Panc1 (cell line): Measurements from ENCODE around the gene ERI2. TPM values are rescaled to one million over a fixed set of nuclear protein-coding genes. Genes with fewer than 3 reads are reported as not detected.
"Not testable (repeated sequence)": the region's sequence is repeated elsewhere in the genome, so short reads cannot be mapped to it uniquely, and the experiment has no call there.

Experiments used
- ATAC-seq: fragments of 200-7000 bp; cut with Tn5 transposase; 2 replicates; pipeline ENCODE4 v1.9.1; 2020; ENCODE audit warnings: mild to moderate bottlenecking, moderate library complexity
- BruUV-seq: library from RNA; stranded (reverse); fragments of 400-500 nt; replicated peaks from 2 replicates; lab custom pipeline; 2021; lab: Mats Ljungman, UMichigan
- CTCF ChIA-PET: fragments of 300-600 bp; sonication (Branson Sonifier 250); formaldehyde crosslinking; loops from one replicate; lab custom pipeline; 2022; ENCODE audit warnings: antibody characterized with exemption; lab: Charles Lee
- POLR2A ChIA-PET: fragments of 300-600 bp; sonication (Branson Sonifier 250); formaldehyde crosslinking; loops from one replicate; lab custom pipeline; 2022; ENCODE audit warnings: antibody characterized with exemption; lab: Charles Lee
- DNase-seq: peaks from one replicate; pipeline ENCODE4 v3.0.0-alpha.2; 2010; ENCODE audit warnings: low read depth, low spot score
- H3K27ac ChIP-seq: 2 replicates; pipeline ENCODE4 v1.5.1; 2011; ENCODE audit warnings: mild to moderate bottlenecking, low read length, inconsistent platforms
- H3K27me3 ChIP-seq: fragments of 200-500 bp; sonication (Bioruptor generic); 2 replicates; pipeline ENCODE4 v1.6.0; 2014; ENCODE audit warnings: low read length, inconsistent platforms; ENCODE audit not compliant: control insufficient read depth, insufficient read depth
- H3K36me3 ChIP-seq: fragments of 200-500 bp; sonication (Bioruptor generic); 2 replicates; pipeline ENCODE4 v1.5.1; 2014; ENCODE audit warnings: inconsistent platforms, mild to moderate bottlenecking, low read length, moderate library complexity; ENCODE audit not compliant: control insufficient read depth, insufficient read depth
- H3K4me1 ChIP-seq: 2 replicates; pipeline ENCODE4 v1.5.1; 2011; ENCODE audit warnings: inconsistent platforms, mild to moderate bottlenecking, low read length, moderate library complexity; ENCODE audit not compliant: control insufficient read depth, insufficient read depth
- H3K4me3 ChIP-seq, 2 experiments: 2 replicates each; pipeline ENCODE4 v1.5.1; 2011 to 2012; ENCODE audit warnings: low read depth in 2 of 2, low read length in 2 of 2, mild to moderate bottlenecking in 2 of 2, inconsistent platforms in 1 of 2, moderate library complexity in 1 of 2
- H3K9me3 ChIP-seq: fragments of 200-500 bp; sonication (Bioruptor generic); 2 replicates; pipeline ENCODE4 v1.5.1; 2014; ENCODE audit warnings: low read depth, mild to moderate bottlenecking, inconsistent platforms, low read length, moderate library complexity; ENCODE audit not compliant: control insufficient read depth, insufficient read depth
- POLR2AphosphoS5 ChIP-seq: IDR thresholded peaks from 2 replicates; pipeline ENCODE4 v1.6.1; 2012; ENCODE audit warnings: mild to moderate bottlenecking, low read depth, low read length, moderate library complexity
- SIN3A ChIP-seq: IDR thresholded peaks from 2 replicates; pipeline ENCODE4 v1.6.1; 2012; ENCODE audit warnings: low read depth, mild to moderate bottlenecking, low read length, moderate library complexity, borderline replicate concordance; ENCODE audit not compliant: insufficient read depth
- TCF7L2 ChIP-seq: IDR thresholded peaks from 2 replicates; pipeline ENCODE4 v1.6.1; 2011; ENCODE audit warnings: mild to moderate bottlenecking, low read depth, low read length, inconsistent platforms
- in situ Hi-C: cut with HindIII; loops from 2 replicates; pipeline ENCODE4 v1.10.0; 2016; ENCODE audit warnings: low sequenced_read_pairs, low pct_unique_long_range_greater_than_20kb
- intact Hi-C: fragments of 100-400 bp; cut with micrococcal nuclease; formaldehyde crosslinking; loops from one replicate; pipeline ENCODE4 v1.10.0; 2022; ENCODE audit not compliant: unreplicated experiment
- total RNA-seq: library from RNA; stranded (reverse); gene quantifications from one replicate; pipeline ENCODE4 v1.2.1, GENCODE V29; 2021; ENCODE audit not compliant: unreplicated experiment
- TF ChIP-seq, protein P1 (sequence below), 2 experiments: IDR thresholded peaks; 2 replicates each; pipeline ENCODE4 v1.6.1; 2011 to 2012; ENCODE audit warnings: low read depth in 2 of 2, control low read depth in 1 of 2, low read length in 1 of 2, mild to moderate bottlenecking in 1 of 2, moderate library complexity in 1 of 2; ENCODE audit not compliant: insufficient read depth in 1 of 2
- TF ChIP-seq, protein P2 (sequence below): fragments of 450-650 bp; IDR thresholded peaks from 2 replicates; pipeline ENCODE4 v1.5.1; 2017; ENCODE audit warnings: mild to moderate bottlenecking

Gene ERI2
- total RNA-seq, 1 experiment from 2014 or later: 20.4 TPM

DNA sequence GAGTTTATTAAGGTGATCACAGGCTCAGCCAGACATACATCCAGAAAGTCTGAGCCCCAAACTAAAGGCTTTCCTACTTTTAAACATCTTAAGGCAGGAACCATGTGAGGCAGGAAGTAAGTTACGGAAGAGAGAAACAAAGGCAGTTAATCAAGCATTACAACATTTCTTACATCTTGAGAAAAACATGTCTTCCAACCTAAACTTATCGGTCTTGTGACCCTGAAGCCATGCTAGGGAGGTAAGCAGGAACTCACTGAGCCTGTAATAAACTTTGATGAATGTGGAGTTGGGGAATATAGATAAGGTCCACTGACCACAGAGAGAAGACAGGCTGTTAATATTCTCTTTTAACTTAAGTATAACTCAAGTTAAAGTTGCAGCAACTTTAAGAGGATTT lies 45.9 kb downstream of the ERI2 start:
- ChIA-PET POLR2A (no interaction called here), CTCF (no interaction called here)
- Histone ChIP-seq H3K27ac (no peak overlapping the region), H3K9me3 (no peaks in the 10 kb centered on the region; the same call in 1 of the 2 replicates), H3K4me1 (no peaks in the 10 kb centered on the region), H3K36me3 (no peaks in the 10 kb centered on the region), H3K4me3 (no peak overlapping the region), H3K27me3 (peaks cover 4% of the 10 kb centered on the region; the same call in 1 of the 2 replicates)
- no peak for ATAC-seq
- intact Hi-C loops (no loop called here), in situ Hi-C loops (no loop called here)
- TF ChIP-seq, protein P1, sequence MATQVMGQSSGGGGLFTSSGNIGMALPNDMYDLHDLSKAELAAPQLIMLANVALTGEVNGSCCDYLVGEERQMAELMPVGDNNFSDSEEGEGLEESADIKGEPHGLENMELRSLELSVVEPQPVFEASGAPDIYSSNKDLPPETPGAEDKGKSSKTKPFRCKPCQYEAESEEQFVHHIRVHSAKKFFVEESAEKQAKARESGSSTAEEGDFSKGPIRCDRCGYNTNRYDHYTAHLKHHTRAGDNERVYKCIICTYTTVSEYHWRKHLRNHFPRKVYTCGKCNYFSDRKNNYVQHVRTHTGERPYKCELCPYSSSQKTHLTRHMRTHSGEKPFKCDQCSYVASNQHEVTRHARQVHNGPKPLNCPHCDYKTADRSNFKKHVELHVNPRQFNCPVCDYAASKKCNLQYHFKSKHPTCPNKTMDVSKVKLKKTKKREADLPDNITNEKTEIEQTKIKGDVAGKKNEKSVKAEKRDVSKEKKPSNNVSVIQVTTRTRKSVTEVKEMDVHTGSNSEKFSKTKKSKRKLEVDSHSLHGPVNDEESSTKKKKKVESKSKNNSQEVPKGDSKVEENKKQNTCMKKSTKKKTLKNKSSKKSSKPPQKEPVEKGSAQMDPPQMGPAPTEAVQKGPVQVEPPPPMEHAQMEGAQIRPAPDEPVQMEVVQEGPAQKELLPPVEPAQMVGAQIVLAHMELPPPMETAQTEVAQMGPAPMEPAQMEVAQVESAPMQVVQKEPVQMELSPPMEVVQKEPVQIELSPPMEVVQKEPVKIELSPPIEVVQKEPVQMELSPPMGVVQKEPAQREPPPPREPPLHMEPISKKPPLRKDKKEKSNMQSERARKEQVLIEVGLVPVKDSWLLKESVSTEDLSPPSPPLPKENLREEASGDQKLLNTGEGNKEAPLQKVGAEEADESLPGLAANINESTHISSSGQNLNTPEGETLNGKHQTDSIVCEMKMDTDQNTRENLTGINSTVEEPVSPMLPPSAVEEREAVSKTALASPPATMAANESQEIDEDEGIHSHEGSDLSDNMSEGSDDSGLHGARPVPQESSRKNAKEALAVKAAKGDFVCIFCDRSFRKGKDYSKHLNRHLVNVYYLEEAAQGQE (IDR thresholded peaks at IDR 0.05; ENCODE audit: insufficient read depth in 1 of 2, low read depth in 2 of 2, low read length in 1 of 2): no peak
- TF ChIP-seq SIN3A: no peak
- TF ChIP-seq, protein P2, sequence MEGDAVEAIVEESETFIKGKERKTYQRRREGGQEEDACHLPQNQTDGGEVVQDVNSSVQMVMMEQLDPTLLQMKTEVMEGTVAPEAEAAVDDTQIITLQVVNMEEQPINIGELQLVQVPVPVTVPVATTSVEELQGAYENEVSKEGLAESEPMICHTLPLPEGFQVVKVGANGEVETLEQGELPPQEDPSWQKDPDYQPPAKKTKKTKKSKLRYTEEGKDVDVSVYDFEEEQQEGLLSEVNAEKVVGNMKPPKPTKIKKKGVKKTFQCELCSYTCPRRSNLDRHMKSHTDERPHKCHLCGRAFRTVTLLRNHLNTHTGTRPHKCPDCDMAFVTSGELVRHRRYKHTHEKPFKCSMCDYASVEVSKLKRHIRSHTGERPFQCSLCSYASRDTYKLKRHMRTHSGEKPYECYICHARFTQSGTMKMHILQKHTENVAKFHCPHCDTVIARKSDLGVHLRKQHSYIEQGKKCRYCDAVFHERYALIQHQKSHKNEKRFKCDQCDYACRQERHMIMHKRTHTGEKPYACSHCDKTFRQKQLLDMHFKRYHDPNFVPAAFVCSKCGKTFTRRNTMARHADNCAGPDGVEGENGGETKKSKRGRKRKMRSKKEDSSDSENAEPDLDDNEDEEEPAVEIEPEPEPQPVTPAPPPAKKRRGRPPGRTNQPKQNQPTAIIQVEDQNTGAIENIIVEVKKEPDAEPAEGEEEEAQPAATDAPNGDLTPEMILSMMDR: no peak
- no peak for TF ChIP-seq TCF7L2
- no peak for TF ChIP-seq POLR2AphosphoS5
- BruUV-seq: no TSS peak
- no peak for DNase-seq

DNA sequence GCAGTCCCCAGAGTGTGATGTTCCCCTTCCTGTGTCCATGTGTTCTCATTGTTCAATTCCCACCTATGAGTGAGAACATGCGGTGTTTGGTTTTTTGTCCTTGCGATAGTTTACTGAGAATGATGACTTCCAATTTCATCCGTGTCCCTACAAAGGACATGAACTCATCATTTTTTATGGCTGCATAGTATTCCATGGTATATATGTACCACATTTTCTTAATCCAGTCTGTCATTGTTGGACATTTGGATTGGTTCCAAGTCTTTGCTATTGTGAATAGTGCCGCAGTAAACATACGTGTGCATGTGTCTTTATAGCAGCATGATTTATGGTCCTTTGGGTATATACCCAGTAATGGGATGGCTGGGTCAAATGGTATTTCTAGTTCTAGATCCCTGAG lies 50.5 kb downstream of the ERI2 start:
- BruUV-seq, DNase-seq, H3K27ac ChIP-seq, ATAC-seq, in situ Hi-C loops, intact Hi-C loops, H3K4me3 ChIP-seq, H3K36me3 ChIP-seq, H3K4me1 ChIP-seq, H3K9me3 ChIP-seq, CTCF ChIA-PET: not testable (repeated sequence)
- POLR2A ChIA-PET: interaction anchor here (0.7 kb wide), 1 partner anchor 550 kb away, joined by 3 read pairs; no protein-coding TSS in a partner anchor
- peaks cover 24% of the 10 kb centered on the region for H3K27me3 ChIP-seq

DNA sequence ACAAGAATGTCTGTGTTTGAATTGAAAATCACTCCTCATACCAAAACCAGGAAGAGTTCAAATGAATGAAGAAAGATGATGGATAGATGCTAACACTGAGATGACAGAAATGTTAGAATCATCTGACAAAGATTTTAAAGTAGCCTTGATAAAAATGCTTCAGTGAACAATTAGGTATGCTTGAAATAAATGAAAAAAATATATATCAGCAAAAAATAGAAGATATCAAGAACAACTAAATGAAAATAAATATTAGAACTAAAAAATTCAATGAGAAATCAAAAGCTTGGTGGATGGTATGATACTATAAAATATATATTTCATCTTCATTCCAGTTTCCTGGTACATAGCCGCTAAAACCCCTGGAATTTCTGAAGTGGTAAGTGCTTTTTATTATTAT lies 51.0 kb downstream of the ERI2 start:
- in situ Hi-C loops: no loop called here
- DNase-seq: no peak
- intact Hi-C loops: no loop called here
- no peak for ATAC-seq
- no peaks in the 10 kb centered on the region for H3K36me3 ChIP-seq
- TF ChIP-seq TCF7L2 (no peak), POLR2AphosphoS5 (no peak), SIN3A (no peak)
- TF ChIP-seq, protein P1 (IDR thresholded peaks at IDR 0.05; ENCODE audit: insufficient read depth in 1 of 2, low read depth in 2 of 2, low read length in 1 of 2): no peak
- TF ChIP-seq, protein P2: no peak
- ChIA-PET CTCF (no interaction called here), POLR2A (interaction anchor here (0.7 kb wide), 1 partner anchor 550 kb away, joined by 3 read pairs; no protein-coding TSS in a partner anchor)
- H3K4me3 ChIP-seq: no peak overlapping the region
- peaks cover 24% of the 10 kb centered on the region for H3K27me3 ChIP-seq
- no TSS peak for BruUV-seq
- no peak overlapping the region for H3K27ac ChIP-seq
- no peaks in the 10 kb centered on the region for H3K9me3 ChIP-seq
- H3K4me1 ChIP-seq: no peaks in the 10 kb centered on the region
